ENCODE measurements around the gene CFAP77. TPM values are rescaled to one million over a fixed set of nuclear protein-coding genes. Genes with fewer than 3 reads are reported as not detected.

Gene CFAP77
- total RNA-seq, 1 experiment from 2014 or later: 0.11 TPM

DNA sequence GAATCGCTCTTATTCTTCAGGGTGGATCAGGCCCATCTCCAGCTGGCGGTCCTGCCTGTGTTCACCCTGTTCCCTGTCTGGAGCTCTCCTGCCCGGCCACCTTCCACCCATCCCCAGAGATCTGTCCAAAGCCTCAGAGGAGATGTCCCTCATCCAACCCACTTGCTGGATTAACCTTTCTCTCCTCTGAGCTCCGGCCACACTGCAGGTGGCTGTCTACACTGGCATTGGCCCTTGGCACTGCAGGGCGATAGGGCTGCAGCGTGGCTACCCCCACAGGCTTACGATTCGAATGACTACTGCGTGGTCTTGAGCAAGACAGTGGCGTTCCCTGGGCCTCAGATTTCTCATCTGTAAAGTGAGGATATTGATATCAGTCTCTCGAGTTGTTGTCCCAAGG lies 108.6 kb downstream of the CFAP77 start:
- Histone ChIP-seq H3K4me3 (ENCODE audit: low read length) (no peak overlapping the region), H3K4me2 (ENCODE audit: low read length) (no peak overlapping the region), H3F3A (ENCODE audit: low read length, unreplicated experiment) (no peaks in the 10 kb centered on the region), H3K9ac (ENCODE audit: low read length) (no peak overlapping the region), H4K20me1 (ENCODE audit: low read length) (no peaks in the 10 kb centered on the region), H3K4me1 (ENCODE audit: insufficient read depth, low read length) (no peaks in the 10 kb centered on the region), H3K9me2 (replicated peaks; ENCODE audit: low read length) (no peaks in the 10 kb centered on the region), H2AFZ (ENCODE audit: low read length) (no peak overlapping the region), H3K27me3 (ENCODE audit: low read length) (peaks cover 37% of the 10 kb centered on the region), H3K79me2 (ENCODE audit: low read length) (no peaks in the 10 kb centered on the region), H3K27ac (ENCODE audit: low read length) (no peak overlapping the region), H3K36me3 (ENCODE audit: low read depth, low read length) (no peaks in the 10 kb centered on the region), H3K9me3 (ENCODE audit: low read length) (no peaks in the 10 kb centered on the region)
- ChIA-PET POLR2A (ENCODE audit: unreplicated experiment) (no interaction called here), CTCF (no interaction called here)
- DNase-seq (no peak), ATAC-seq (no peak)
- TF ChIP-seq, protein P1, sequence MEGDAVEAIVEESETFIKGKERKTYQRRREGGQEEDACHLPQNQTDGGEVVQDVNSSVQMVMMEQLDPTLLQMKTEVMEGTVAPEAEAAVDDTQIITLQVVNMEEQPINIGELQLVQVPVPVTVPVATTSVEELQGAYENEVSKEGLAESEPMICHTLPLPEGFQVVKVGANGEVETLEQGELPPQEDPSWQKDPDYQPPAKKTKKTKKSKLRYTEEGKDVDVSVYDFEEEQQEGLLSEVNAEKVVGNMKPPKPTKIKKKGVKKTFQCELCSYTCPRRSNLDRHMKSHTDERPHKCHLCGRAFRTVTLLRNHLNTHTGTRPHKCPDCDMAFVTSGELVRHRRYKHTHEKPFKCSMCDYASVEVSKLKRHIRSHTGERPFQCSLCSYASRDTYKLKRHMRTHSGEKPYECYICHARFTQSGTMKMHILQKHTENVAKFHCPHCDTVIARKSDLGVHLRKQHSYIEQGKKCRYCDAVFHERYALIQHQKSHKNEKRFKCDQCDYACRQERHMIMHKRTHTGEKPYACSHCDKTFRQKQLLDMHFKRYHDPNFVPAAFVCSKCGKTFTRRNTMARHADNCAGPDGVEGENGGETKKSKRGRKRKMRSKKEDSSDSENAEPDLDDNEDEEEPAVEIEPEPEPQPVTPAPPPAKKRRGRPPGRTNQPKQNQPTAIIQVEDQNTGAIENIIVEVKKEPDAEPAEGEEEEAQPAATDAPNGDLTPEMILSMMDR (conservative IDR thresholded peaks at IDR 0.05; ENCODE audit: low read depth, low read length): no peak
- TF ChIP-seq EZH2 (IDR thresholded peaks at IDR 0.05; ENCODE audit: low read length, unreplicated experiment) (no peak), EZH2phosphoT487 (IDR thresholded peaks at IDR 0.05; ENCODE audit: borderline replicate concordance, low read length) (no peak)
- intact Hi-C loops (cut with micrococcal nuclease): no loop called here
- BruUV-seq (replicated peaks): no TSS peak

DNA sequence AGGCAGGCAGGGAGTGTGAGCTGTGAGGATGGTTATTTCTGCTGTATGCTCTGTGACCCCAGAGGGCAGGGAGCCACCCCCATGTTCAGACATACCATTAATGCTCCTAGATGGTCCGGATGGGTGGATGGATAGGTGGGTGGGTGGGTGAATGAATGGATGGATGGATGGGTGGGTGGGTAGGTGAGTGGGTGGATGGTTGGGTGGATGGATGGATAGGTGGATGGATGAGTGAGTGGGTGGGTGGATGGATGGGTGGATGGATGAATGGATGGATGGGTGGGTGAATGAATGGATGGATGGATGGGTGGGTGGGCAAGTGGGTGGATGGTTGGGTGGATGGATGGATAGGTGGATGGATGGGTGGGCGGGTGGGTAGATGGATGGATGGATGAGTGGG lies 109.0 kb downstream of the CFAP77 start:
- H3K27me3 ChIP-seq (ENCODE audit: low read length): peaks cover 38% of the 10 kb centered on the region

DNA sequence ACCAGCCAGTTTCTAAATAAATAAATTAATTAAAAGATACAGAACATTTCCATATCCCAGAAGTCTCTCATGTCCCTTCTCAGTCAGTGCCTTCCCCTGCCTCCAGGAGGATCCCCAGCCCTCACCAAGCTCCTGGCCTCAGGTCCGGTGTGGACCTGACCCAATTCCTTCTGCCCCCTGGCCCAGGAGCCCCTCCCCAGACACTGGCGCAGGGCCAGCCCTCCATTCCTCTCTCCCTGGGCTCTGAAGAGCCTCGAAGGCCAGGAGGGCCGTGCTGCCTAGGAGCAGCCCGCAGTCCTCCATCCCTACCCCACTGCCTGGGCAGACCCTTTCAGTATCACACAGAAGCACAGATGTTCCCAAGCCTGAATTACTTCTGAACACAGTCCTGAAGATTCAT lies 110.6 kb downstream of the CFAP77 start:
- no peaks in the 10 kb centered on the region for H3K79me2 ChIP-seq (ENCODE audit: low read length)
- peaks cover 42% of the 10 kb centered on the region for H3K27me3 ChIP-seq (ENCODE audit: low read length)
- H3K4me1 ChIP-seq (ENCODE audit: insufficient read depth, low read length): no peaks in the 10 kb centered on the region
- intact Hi-C loops (cut with micrococcal nuclease): no loop called here
- H3K27ac ChIP-seq (ENCODE audit: low read length): no peak overlapping the region
- BruUV-seq (replicated peaks): no TSS peak
- TF ChIP-seq EZH2 (IDR thresholded peaks at IDR 0.05; ENCODE audit: low read length, unreplicated experiment) (no peak), EZH2phosphoT487 (IDR thresholded peaks at IDR 0.05; ENCODE audit: borderline replicate concordance, low read length) (no peak)
- TF ChIP-seq, protein P1 (conservative IDR thresholded peaks at IDR 0.05; ENCODE audit: low read depth, low read length): no peak
- CTCF ChIA-PET: no interaction called here
- no peaks in the 10 kb centered on the region for H4K20me1 ChIP-seq (ENCODE audit: low read length)
- H3F3A ChIP-seq (ENCODE audit: low read length, unreplicated experiment): no peaks in the 10 kb centered on the region
- DNase-seq: no peak
- H2AFZ ChIP-seq (ENCODE audit: low read length): no peak overlapping the region
- H3K9me3 ChIP-seq (ENCODE audit: low read length): no peaks in the 10 kb centered on the region
- no peak overlapping the region for H3K9ac ChIP-seq (ENCODE audit: low read length)
- H3K4me3 ChIP-seq (ENCODE audit: low read length): no peak overlapping the region
- ATAC-seq: no peak
- POLR2A ChIA-PET (ENCODE audit: unreplicated experiment): no interaction called here
- H3K4me2 ChIP-seq (ENCODE audit: low read length): no peak overlapping the region
- no peaks in the 10 kb centered on the region for H3K36me3 ChIP-seq (ENCODE audit: low read depth, low read length)
- H3K9me2 ChIP-seq (replicated peaks; ENCODE audit: low read length): no peaks in the 10 kb centered on the region

More for the DNA sequence above, 109.0 kb downstream of the CFAP77 start:
- intact Hi-C loops (cut with micrococcal nuclease): no loop called here
- Histone ChIP-seq H3K9ac (ENCODE audit: low read length) (no peak overlapping the region), H3K27ac (ENCODE audit: low read length) (no peak overlapping the region), H3K4me3 (ENCODE audit: low read length) (no peak overlapping the region), H3K9me2 (replicated peaks; ENCODE audit: low read length) (no peaks in the 10 kb centered on the region), H4K20me1 (ENCODE audit: low read length) (no peaks in the 10 kb centered on the region), H3K4me2 (ENCODE audit: low read length) (no peak overlapping the region), H3K4me1 (ENCODE audit: insufficient read depth, low read length) (no peaks in the 10 kb centered on the region), H3K79me2 (ENCODE audit: low read length) (no peaks in the 10 kb centered on the region), H3F3A (ENCODE audit: low read length, unreplicated experiment) (no peaks in the 10 kb centered on the region), H3K36me3 (ENCODE audit: low read depth, low read length) (no peaks in the 10 kb centered on the region), H3K9me3 (ENCODE audit: low read length) (no peaks in the 10 kb centered on the region), H2AFZ (ENCODE audit: low read length) (no peak overlapping the region)
- ATAC-seq: no peak
- TF ChIP-seq EZH2phosphoT487 (IDR thresholded peaks at IDR 0.05; ENCODE audit: borderline replicate concordance, low read length) (no peak), EZH2 (IDR thresholded peaks at IDR 0.05; ENCODE audit: low read length, unreplicated experiment) (no peak)
- TF ChIP-seq, protein P1 (conservative IDR thresholded peaks at IDR 0.05; ENCODE audit: low read depth, low read length): no peak
- POLR2A ChIA-PET (ENCODE audit: unreplicated experiment): no interaction called here
- no TSS peak for BruUV-seq (replicated peaks)
- no peak for DNase-seq
- CTCF ChIA-PET: no interaction called here

All from PC-3 (cell line).